Uterus (tissue), 2 donors: Measurements from ENCODE around the gene LRPPRC.

ENCODE experiments used
- CTCF ChIP-seq, 4 experiments: fragments of 200-600 bp in 2 of 4; fragments of 450-650 bp in 2 of 4; sonication (generic) in 2 of 4; IDR thresholded peaks; one replicate each; pipeline ENCODE4 v1.5.1; 2016 to 2019; ENCODE audit warnings: antibody characterized with exemption in 4 of 4, mild to moderate bottlenecking in 2 of 4, moderate library complexity in 1 of 4
- POLR2A ChIP-seq, 2 donors: fragments of 450-650 bp; IDR thresholded peaks; one replicate each; pipeline ENCODE4 v1.6.1; 2016; ENCODE audit warnings: antibody characterized with exemption in 2 of 2, mild to moderate bottlenecking in 1 of 2, moderate library complexity in 1 of 2

- no peak for TF ChIP-seq CTCF (IDR thresholded peaks at IDR 0.05)
- no peak for TF ChIP-seq POLR2A (IDR thresholded peaks at IDR 0.05)
These were observed 143.5 kb downstream of the LRPPRC start for GRCh38 chr2:43852196-43852730.
